GM18868 (cell line): Measurements from ENCODE around the gene MAP3K10.
"Not testable (repeated sequence)": the region's sequence is repeated elsewhere in the genome, so short reads cannot be mapped to it uniquely, and the experiment has no call there.

Experiments used
- ATAC-seq: cut with Tn5 transposase; IDR thresholded peaks from one replicate; pipeline ENCODE4 v1.9.1; 2021; ENCODE audit warnings: mild to moderate bottlenecking, moderate library complexity; ENCODE audit not compliant: unreplicated experiment

Gene MAP3K10

DNA sequence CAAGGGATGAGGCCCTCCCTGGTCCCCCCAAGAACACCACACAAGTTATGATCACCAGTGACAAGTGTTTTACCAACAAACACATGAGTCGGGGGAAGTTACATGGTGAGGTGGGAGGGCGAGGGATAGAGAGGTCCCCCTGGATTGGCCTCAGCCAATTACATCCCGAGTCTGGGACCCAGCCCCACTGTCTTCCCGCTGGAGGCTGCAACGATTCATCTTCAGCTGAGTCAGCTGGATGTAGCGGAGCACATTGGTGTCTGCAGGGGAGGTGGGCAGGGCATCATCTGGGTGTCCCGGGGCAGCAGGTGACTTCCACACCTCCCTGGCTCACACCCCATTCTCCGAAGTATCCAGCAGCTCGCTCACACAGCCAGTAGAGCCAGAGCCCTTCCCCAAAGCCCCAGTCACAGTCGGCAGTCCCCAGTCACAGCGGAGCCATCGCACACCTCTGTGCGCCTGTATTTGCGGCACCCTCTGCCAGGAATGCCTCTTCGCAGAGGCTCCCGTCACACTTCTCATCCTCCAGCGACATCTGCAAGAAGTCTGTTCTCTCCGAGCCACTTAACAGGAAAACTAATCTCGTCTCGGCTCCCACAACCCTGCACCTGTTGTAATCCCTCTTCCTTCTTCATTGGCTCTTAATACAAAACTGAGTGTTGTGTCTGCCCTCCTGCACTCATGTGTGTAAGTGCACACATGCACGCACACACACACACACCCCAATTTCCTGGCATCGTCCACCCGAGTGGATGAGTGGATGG, 25.0 kb downstream of the MAP3K10 start:
- no peak for ATAC-seq

DNA sequence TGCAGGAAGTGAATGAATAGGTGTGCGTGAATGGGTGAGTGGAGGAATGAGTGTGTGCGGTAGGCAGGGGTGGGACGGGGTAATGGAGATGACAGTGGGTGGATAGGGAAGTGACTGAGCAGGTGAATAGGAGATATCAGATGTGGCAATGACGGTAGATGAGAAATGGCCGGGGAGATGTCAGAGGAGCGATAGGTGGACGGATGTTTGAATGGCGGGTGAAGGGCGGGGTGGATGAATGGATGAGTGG, 25.5 kb downstream of the MAP3K10 start:
- ATAC-seq = no peak

DNA sequence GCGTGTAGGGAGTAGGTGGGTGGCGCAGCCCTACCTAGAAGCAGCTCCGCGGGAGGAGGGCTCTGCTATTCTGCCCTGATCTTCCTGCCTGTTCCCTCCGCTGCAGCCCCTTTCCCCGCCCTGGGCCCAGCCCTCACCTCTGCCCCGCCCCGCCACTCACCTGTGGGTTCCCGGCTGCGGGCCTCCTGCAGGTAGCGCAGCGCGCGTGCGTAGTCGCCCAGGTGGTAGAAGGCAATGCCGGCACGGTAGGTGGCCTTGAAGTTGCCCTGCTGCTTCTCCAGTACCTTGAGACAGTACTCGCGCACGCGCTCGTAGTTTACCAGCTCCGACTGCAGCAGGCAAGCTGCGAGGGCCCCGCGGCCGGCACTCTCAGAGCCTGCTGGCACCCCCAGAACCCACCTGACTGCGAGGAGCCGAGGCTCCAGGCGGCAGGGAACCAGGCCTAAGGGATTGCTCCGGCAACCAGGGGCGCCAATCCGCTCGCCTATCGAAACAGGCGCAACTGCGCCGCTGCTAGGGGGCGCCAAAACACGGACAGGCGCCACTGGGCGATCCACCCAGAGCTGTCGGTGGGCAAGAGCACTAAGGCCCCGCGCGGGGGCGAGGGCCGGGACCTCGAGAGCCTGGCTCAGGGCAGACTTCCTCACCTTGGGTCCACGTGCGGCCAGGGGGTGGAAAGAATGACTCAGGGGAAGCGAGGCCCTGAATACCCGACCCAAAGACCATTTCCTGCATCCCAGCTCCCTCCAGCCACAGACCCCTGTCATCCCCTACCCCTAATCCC, 26.0 kb downstream of the MAP3K10 start:
- ATAC-seq = no peak

DNA sequence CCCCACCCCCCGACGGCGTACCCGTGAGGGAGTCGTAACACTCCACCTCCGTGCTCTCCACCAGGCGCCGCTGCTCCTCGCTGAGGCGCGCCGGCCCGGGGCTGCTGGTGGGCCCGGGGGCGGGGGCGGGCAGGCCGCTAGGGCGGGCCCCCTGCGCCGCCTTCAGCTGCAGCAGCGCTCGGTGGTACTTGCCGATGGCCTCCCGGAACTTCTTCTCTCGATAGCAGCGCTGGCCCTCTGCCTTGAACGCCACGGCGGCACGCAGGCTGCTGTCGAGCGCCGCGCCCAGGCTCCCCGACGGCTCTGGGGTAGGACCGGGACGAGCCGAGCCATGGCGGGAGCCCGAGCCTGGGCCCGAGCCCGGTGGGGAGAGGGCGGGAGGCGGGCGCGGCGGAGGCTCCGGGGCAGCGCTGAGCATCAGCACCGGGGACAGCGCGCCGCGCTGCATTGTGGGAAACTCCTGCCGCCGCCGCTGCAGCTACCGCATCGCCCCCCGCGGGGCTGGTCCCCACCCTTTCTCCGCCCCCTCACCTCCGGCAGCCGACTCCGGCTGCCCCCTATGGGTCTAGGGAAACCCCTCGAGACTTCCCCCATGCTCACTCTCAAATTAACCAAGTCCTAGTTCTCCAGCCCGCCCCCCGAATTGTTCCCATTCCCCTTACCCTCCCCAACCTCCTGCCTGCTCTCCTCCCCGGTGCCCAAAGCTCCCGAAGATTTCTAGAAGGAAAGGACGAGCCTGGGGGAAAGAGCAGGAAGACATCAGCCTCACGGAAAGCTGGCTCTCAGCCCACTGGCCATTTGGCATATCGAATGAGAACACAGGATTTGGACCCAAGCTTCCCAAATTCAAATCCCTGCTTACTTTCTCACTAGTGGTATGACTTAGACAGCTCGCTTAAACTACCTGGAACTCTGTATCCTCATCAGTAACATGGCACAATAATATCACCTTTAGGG, 27.0 kb downstream of the MAP3K10 start, which contains the start of gene TTC9B:
Gene TTC9B, minus strand, starts transcription at position 451 of the 957 bp plus-strand sequence. Its CDS starts 3 bp downstream, at position 448.
- ATAC-seq = no peak

DNA sequence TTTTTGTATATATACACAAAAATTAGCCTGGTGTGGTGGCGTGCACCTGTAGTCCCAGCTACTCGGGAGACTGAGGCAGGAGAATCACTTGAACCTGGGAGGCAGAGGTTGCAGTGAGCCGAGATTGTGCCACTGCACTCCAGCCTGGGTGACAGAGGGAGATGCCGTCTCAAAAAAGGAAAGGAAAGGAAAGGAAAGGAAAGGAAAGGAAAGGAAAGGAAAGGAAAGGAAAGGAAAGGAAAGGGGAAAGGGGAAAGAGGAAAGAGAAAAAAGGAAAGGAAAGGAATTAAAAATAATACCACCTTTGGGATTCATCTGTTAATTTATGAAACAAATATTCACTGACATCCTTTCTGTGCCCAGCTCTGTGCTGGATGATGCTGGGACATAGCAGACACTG, 27.8 kb downstream of the MAP3K10 start:
- ATAC-seq = not testable (repeated sequence)

DNA sequence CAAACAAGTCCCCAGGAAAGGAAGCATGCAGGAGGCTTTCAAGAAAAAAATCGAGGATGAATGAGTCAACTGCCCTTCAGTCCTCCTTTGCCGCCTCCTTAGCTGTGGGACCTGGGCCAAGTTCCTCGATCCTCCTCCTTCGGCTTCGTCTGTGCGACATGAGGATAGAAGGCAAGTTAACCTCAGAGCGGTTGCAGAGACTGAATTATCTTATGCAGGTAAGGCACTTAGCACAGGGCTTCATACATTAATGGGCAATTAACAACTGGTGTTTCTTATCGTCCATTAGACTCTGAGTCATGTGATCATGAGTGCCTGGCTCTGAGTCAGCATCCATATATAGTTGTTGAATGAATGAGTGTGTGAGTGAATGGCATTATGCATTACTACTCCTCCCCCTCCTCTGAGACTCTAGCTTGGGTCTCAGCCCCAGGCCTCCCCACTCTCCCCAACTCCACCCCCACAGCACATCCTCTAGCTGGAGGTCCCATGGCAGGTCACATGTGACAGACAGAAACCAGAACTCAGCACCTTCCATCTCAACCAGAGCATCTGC, 28.6 kb downstream of the MAP3K10 start:
- ATAC-seq = no peak

DNA sequence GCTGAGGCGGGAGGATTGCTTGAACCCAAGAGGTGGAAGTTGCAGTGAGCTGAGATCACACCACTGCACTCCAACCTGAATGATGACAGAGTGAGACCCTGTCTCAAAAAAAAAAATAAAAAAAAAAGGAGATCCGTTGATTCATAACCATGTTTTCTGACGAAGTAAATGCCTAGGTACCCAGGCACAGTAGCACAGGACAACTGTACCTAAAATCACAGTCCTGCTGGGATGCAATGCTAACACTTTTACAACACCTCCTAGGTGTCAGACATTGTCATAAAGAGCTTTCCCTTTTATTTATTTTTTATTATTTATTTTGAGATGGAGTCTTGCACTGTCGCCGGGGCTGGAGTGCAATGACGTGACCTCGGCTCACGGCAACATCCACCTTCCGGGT, 29.4 kb downstream of the MAP3K10 start:
- ATAC-seq = no peak

DNA sequence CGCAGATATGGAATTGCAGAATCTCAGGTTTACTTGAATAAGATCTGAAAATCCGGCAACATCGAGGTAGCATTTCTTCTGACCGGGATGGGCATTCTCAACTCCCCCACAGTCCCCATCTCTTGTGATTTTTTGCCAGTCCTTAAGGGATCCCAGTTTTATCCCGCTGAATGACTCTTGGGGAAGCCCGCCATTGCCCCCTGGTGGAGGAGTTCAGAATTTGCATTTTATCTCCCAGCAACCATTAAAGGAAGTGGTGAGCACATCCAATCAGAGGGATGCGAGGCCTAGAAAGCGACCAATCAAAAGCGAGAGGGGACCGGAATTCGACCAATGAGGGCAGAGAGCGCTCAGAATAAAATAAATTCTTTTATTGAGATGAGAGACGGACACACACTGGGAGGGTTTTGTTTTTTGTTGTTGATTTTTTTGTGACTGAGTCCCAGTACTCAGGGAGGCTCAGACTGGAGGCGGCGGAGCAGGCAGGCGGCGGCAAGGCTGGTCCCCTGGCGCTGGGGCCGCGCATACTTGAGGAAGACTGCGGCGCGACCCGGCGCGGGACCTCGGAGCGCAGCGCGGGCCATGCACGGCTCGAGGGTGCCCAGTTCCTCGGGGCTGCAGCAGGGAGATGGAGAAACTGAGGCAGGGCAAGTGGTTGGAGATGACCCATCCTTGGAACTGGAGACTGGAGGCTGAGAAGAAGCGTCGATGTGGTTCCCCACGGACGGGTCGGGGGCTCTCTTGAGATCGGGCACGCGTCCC, 30.8 kb downstream of the MAP3K10 start:
- no peak for ATAC-seq

DNA sequence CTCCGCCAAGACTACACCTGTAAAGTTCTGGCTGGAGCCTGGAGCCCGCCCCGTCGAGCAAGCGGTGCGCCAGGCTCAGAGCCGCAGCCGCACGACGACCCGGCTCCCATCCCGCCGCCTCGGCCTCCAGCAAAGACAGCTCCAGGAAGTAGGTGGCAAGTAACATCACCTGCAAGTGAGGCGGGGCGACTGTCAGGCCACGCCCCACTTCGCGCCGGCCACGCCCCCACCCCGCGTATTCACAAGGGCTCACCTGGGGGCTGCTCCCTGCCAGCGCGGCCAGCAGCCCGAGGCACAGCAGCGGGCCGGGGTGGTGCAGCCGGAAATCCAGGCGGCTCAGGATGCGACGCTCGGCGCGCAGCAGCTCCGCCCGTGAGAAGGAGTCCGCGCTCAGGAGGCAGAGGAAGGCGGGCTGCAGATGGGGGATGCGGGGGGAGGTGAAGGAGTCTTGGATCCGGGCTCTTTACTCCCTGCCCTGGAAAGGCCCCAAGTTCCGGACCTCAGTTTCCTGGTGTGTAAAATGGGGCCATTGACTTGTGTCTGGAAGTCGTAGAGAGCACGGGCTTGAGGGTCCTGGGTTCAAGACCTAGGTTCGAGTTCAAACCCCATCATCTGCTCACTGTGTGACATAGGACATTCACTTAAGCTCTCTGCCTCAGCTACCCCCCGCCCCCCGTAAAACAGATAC, 32.1 kb downstream of the MAP3K10 start:
- no peak for ATAC-seq

DNA sequence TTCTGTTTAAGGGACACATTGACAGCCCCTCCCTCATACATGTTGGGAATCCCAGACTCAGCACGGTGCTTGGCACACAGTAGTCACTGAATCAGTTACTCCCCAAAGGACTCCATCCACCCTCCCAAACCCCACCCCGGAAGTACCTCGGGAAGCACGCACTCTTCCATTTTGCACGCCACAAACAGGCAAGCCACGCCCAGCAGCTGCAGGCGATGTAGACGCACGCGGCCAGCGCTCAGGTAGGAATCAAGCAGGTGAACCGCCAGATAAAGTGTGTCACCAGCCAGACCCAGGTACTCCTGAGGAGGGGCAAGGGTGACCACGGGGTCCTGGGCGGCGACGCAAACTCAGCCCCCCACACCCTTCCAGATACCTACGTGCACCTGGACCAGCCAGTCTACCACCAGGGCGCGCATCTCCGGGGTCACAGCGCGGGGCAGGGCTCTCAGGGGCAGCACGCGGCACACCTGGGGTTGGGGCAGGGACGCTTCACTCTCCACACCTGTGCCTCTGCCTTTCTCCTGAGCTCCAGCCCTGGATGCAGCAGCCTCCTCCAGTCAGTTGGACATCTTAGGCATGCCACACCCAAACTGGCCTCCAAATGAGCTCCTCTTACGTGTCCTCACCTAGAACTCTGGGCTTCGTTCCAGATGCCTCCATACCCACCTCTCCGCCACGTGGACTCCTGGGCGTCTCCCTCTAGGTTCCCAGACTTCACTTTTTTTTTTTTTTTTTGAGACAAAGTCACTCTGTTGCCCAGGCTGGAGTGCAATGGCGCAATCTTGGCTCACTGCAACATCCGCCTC, 33.3 kb downstream of the MAP3K10 start:
- ATAC-seq = no peak

DNA sequence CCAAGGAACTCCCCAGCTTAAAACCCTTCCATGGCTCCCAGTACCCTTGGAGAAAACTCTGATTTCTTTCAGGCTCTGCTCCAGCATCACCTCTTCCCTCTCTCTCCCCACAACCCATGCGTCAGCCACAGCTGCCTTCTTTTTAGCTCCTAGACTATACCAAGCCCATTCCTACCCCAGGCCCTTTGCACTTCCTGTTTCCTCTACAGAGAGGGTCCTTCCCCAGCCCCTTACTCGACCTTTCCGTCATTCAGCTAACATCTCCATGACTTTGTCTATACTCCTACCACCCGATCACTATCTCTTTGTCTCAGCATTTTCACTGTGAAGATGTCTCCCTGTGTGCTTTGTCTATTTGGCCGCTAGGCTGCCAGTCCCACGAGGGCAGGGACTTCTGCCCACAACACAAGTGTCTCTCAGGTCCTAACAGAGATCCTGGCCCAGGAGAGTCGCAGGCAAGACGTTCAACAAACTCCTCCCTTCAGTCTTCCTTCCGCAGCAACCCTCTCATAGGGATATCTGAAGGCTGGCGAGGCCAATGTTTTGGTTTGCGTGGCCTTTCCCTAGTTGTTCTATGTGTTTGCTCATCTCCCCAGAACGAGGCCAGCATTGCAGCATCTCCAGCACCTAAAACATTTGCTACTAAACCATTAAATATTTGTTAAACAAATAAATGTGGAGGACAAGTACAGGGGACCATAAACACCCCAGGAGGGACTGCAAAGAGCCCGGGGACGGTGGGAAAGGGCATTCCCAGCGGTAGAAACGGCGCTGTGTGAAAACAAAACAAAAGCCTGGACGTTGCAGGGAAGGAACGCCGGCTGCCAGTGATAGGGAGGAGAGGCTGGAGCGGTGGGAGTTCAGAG, 34.4 kb downstream of the MAP3K10 start:
- ATAC-seq = no peak

DNA sequence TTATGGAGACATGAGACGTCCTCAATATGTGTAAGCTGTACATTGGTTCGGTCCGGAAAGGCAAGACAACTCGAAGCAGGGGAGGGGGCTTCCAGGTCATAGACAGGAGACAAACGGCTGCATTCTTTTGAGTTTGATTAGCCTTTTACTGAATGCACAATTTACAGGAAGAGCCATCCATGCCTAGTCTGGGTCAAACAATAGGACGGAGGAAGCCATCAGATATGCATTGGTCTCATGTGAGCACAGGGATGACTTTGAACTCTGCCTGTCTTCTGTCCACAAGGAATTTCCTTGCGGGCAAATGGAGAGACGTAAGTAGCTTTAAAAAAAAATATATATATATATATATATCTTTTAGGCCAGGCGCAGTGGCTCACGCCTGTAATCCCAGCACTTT, 37.1 kb downstream of the MAP3K10 start:
- no peak for ATAC-seq

DNA sequence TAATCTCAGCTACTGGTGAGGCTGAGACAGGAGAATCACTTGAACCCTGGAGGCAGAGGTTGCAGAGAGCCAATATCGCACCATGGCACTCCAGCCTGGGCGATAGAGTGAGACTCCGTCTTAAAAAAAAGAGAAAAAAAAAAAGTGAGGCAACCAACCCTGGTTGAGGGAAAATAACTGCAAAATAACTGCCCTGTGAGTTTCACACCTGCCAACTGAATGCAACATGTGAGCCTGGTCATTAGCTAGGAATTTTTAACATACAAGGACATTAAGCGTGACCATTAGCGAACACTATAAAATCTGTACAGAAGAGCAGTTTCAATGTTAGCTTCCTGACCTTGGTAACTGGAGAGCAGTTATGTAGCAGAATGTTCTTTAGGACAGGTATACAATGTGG, 37.6 kb downstream of the MAP3K10 start:
- ATAC-seq = no peak

DNA sequence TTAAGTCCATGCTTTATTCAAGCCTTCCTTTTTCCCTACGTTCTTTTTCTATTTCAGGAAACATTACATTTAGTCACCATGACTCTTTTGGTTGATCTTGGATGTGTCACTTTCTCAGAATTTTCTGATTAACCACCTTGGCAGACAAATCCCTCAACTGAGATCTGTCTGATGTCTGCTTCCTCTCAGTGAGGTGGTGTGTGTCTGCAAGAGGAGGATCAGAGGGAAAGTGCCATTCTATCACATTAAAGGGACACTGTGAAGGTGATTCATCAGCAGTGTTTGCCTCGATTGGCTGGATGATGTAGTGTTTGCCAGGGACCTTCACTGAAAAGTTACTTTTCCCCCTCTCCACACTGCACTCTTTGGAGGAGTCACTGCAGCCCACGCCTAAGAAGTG, 38.3 kb downstream of the MAP3K10 start:
- ATAC-seq = no peak

DNA sequence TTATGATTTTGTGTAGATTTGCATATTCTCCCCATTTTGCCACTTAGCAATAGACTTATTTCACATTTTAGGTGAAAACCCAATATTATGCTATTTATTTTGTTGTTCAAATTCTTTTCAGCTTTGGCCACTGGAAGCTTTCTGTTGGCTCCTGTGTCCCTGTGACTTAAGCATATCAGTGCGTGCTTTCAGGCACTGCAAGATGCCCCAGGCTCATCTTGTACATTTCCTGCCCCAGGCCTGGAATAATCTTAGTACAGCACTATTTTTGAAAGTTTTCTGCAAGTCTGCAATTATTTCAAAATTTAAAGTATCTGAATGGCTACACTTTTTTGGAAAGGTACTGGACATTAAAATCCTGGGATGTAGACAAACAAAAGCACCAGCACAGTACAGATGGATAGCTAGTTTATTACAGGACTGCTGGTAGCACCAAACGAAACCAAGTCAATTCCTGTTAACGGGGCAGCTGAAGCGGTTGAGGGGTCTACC, 38.7 kb downstream of the MAP3K10 start:
- no peak for ATAC-seq

DNA sequence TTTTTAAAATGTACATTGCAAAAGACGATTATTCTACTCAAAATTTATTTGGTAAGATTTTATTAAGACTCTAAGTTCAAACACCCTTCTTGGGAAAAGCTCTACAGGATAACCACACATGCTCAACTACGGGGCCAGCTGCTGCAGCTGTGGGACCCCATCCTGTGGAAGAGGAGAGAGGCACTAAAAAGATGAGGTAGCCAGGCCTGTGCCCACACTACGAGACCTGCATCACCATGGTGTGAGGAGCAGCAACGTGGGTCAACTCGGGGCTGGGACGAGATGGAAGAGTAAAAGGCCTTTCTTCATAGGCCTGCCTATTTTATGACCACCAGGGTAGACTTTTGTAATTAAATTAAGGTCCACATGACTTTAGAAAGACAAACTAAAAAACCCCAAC, 39.8 kb downstream of the MAP3K10 start:
- ATAC-seq = no peak

DNA sequence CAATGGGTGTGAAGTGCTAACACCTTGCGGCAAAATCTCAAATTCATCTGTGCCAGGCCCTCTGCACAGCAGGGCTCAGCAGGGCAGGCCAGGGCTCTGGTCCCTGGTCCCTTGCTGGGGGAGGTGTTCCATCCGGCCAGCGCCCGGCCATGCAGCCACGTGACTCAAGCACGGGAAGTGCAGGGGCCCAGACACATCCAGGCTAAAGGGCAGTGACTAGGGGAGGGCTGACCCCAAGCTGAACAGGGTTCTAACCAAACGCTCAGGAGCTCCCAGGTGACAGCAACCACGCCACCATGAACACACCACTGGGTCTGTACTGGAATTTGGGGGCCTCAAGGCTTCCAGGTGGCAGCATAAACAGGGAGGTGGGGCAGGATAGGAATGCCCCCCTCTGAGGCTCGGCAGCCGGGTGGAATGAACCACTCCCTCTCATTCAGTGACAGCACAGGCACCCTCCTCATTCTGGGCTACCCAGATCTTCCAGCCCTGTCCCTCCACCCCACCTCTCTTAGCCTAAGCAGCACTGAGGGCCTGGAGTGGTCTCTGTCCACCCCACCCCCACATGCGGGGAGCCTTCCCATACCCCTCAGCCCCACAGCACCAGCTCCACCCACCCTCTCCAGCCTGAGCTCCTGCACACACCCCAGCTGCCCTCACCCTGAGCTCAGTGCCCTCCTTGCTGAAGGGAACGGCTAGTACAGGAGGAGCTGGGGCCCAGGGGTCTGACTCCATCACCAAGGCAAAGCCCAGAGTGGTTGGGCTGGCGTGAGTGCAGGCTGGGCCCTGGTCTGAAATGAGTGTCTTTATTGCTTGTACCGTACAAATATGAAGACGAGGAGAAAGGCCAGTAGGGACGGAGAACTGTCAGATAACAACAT, 40.6 kb downstream of the MAP3K10 start:
- ATAC-seq = no peak
